K562 (cell line): ENCODE results near the gene GTF3C4. TPM values are rescaled to one million over a fixed set of nuclear protein-coding genes. Genes with fewer than 3 reads are reported as not detected.

Source experiments
- C11orf30 ChIP-seq: fragments of 450-650 bp; IDR thresholded peaks from 2 replicates; pipeline ENCODE4 v1.6.1; 2016; ENCODE audit warnings: low read depth, mild to moderate bottlenecking
- CREB5 ChIP-seq: fragments of 250-450 bp; sonication (Bioruptor Pico); IDR thresholded peaks from 2 replicates; pipeline ENCODE4 v1.5.0; 2020; ENCODE audit warnings: mild to moderate bottlenecking
- FOXJ3 ChIP-seq: sonication (generic); formaldehyde crosslinking; IDR thresholded peaks from 2 replicates; pipeline ENCODE4 v1.4.0; 2020; ENCODE audit warnings: mild to moderate bottlenecking, missing genetic modification reagents
- FOXP4 ChIP-seq: sonication (generic); formaldehyde crosslinking; IDR thresholded peaks from 2 replicates; pipeline ENCODE4 v1.8.0; 2022; ENCODE audit warnings: mild to moderate bottlenecking, missing genetic modification reagents, borderline replicate concordance
- GATAD2B ChIP-seq: fragments of 450-650 bp; IDR thresholded peaks from 2 replicates; pipeline ENCODE4 v1.6.1; 2017; ENCODE audit warnings: mild to moderate bottlenecking, borderline replicate concordance
- HIVEP1 ChIP-seq: fragments of 250-450 bp; sonication (Bioruptor Pico); IDR thresholded peaks from 2 replicates; pipeline ENCODE4 v1.4.0; 2020; ENCODE audit warnings: mild to moderate bottlenecking
- KAT2B ChIP-seq: IDR thresholded peaks from one replicate; pipeline ENCODE4 v1.6.1; 2012; ENCODE audit warnings: low read depth, mild to moderate bottlenecking, control low read depth, inconsistent platforms, low read length, moderate library complexity
- SMAD1 ChIP-seq: fragments of 150-350 bp; IDR thresholded peaks from 2 replicates; pipeline ENCODE4 v1.6.1; 2014; ENCODE audit warnings: low read length, low read depth; ENCODE audit not compliant: partially characterized antibody
- SMARCA5 ChIP-seq: fragments of 450-650 bp; IDR thresholded peaks from 2 replicates; pipeline ENCODE4 v1.6.1; 2016
- ZBTB49 ChIP-seq: sonication (generic); formaldehyde crosslinking; IDR thresholded peaks from 2 replicates; pipeline ENCODE4 v1.8.0; 2022; ENCODE audit warnings: missing genetic modification reagents, mild to moderate bottlenecking, borderline replicate concordance
- ZNF217 ChIP-seq: sonication (generic); formaldehyde crosslinking; IDR thresholded peaks from 2 replicates; pipeline ENCODE4 v1.8.0; 2022; ENCODE audit warnings: mild to moderate bottlenecking, missing genetic modification reagents
- ZNF239 ChIP-seq: fragments of 250-450 bp; sonication (Bioruptor Pico); IDR thresholded peaks from 2 replicates; pipeline ENCODE4 v1.4.0; 2020; ENCODE audit warnings: mild to moderate bottlenecking
- ZNF347 ChIP-seq: fragments of 450-650 bp; formaldehyde crosslinking; IDR thresholded peaks from 2 replicates; pipeline ENCODE4 v1.4.0; 2020; ENCODE audit warnings: low read depth, mild to moderate bottlenecking, moderate library complexity
- ZNF740 ChIP-seq, 3 experiments: fragments of 200-800 bp in 1 of 3; sonication (Bioruptor generic) in 1 of 3; sonication (generic) in 1 of 3; formaldehyde crosslinking in 1 of 3; IDR thresholded peaks; 2 replicates each; pipeline versions ENCODE4 v1.6.1 to v1.8.0; 2016 to 2022; ENCODE audit warnings: mild to moderate bottlenecking in 2 of 3, missing compliant biosample characterization in 2 of 3, missing genetic modification characterization in 2 of 3, missing genetic modification reagents in 1 of 3
- polyA plus RNA-seq, 8 experiments: library from polyadenylated mRNA; depleted of rRNA in 4 of 8; stranded (reverse) in 5 of 8; unstranded in 3 of 8; fragments of >200 nt; fragmentation: Nextera tagmentation in 2 of 8; fragmentation: Illumina TruSeq in 1 of 8; extraction: Ambion mirVana in 2 of 8; extraction: Trizol in 1 of 8; gene quantifications; 2 replicates each; pipeline versions ENCODE4 v1.2.1 to v1.2.3, GENCODE V29; 2011 to 2014; ENCODE audit warnings: inconsistent platforms in 1 of 8, missing spikeins in 1 of 8
- total RNA-seq, 7 experiments: library from RNA; depleted of rRNA in 6 of 7; stranded (reverse); fragments of >200 nt in 6 of 7; fragmentation: Illumina TruSeq in 2 of 7; extraction: Trizol in 2 of 7; gene quantifications; 2 replicates each; pipeline versions ENCODE4 v1.2.1 to v1.2.3, GENCODE V29; 2011 to 2021; ENCODE audit warnings: low replicate concordance in 1 of 7

The GTF3C4 gene
- total and polyA plus RNA-seq, 9 of the 15 experiments (the other 6 are each of a cell fraction or from before 2014, with no cell fraction given): 3.9 to 20.0 (median 12.2) TPM

GRCh38 chr9:132631280-132631679, 39.0 kb upstream of the GTF3C4 start (continued):
- TF ChIP-seq CREB5 (CRISPR knock-in tag) (no peak), ZNF217 (CRISPR knock-in tag) (no peak), ZNF347 (CRISPR knock-in tag) (no peak), SMAD1 (no peak), ZBTB49 (no peak), GATAD2B (no peak), FOXP4 (no peak), ZNF740 (CRISPR knock-in tag; IDR thresholded peaks at IDR 0.05) (no peak), ZNF740 (tag; IDR thresholded peaks at IDR 0.05) (no peak), C11orf30 (no peak), ZNF239 (CRISPR knock-in tag) (no peak), KAT2B (no peak), FOXJ3 (CRISPR knock-in tag) (no peak), HIVEP1 (CRISPR knock-in tag) (no peak), SMARCA5 (no peak)
